ENCODE results near the gene ERCC4.
A peak's percentile ranks its signal among the peaks of the same experiment; 100 is the strongest.
"Not testable (repeated sequence)": the region's sequence is repeated elsewhere in the genome, so short reads cannot be mapped to it uniquely, and the experiment has no call there.

ERCC4 gene

GRCh38 chr16:13919683-13920509, at the start of gene ERCC4:
Gene ERCC4, plus strand, starts transcription at chr16:13920154. Its CDS starts 12 bp downstream, at chr16:13920166.
- no peaks in the 10 kb centered on the region for H3K9me3 Mint-ChIP-seq
- peaks cover 6% of the 10 kb centered on the region for H3K36me3 Mint-ChIP-seq (ENCODE audit: low read depth)

GRCh38 chr16:13873835-13874438, 46.0 kb upstream of the ERCC4 start:
- no peaks in the 10 kb centered on the region for H3K36me3 Mint-ChIP-seq (ENCODE audit: low read depth)
- no peaks in the 10 kb centered on the region for H3K9me3 Mint-ChIP-seq
- no peak overlapping the region for H3K27ac Mint-ChIP-seq
- H3K27me3 Mint-ChIP-seq (ENCODE audit: low read depth): no peaks in the 10 kb centered on the region
- H3K4me1 Mint-ChIP-seq (ENCODE audit: low read depth): no peaks in the 10 kb centered on the region
- H3K4me3 Mint-ChIP-seq: no peak overlapping the region

More at GRCh38 chr16:13919683-13920509, at the start of gene ERCC4:
- Mint-ChIP-seq H3K4me1 (ENCODE audit: low read depth) (peaks cover 22% of the 10 kb centered on the region), H3K27me3 (ENCODE audit: low read depth) (peaks cover 7% of the 10 kb centered on the region), H3K4me3 (peak within 1 kb of the TSS; percentile 94), H3K27ac (peak within 1 kb of the TSS; percentile 93)

- H3K36me3 Mint-ChIP-seq (ENCODE audit: low read depth): no peaks in the 10 kb centered on the region
- H3K4me3 Mint-ChIP-seq: no peak overlapping the region
Measured at GRCh38 chr16:13875614-13876284, 44.2 kb upstream of the ERCC4 start.

GRCh38 chr16:13883276-13883675, 36.7 kb upstream of the ERCC4 start:
- H3K4me1 Mint-ChIP-seq (ENCODE audit: low read depth): no peaks in the 10 kb centered on the region
- no peaks in the 10 kb centered on the region for H3K36me3 Mint-ChIP-seq (ENCODE audit: low read depth)
- H3K9me3 Mint-ChIP-seq: peaks cover 3% of the 10 kb centered on the region
- H3K27ac Mint-ChIP-seq: no peak overlapping the region
- no peaks in the 10 kb centered on the region for H3K27me3 Mint-ChIP-seq (ENCODE audit: low read depth)
- no peak overlapping the region for H3K4me3 Mint-ChIP-seq

More at GRCh38 chr16:13875614-13876284, 44.2 kb upstream of the ERCC4 start:
- no peaks in the 10 kb centered on the region for H3K4me1 Mint-ChIP-seq (ENCODE audit: low read depth)
- H3K27me3 Mint-ChIP-seq (ENCODE audit: low read depth): no peaks in the 10 kb centered on the region
- H3K9me3 Mint-ChIP-seq: no peaks in the 10 kb centered on the region
- no peak overlapping the region for H3K27ac Mint-ChIP-seq

- Mint-ChIP-seq H3K27ac (no peak overlapping the region), H3K4me1 (ENCODE audit: low read depth) (no peaks in the 10 kb centered on the region), H3K27me3 (ENCODE audit: low read depth) (no peaks in the 10 kb centered on the region), H3K4me3 (no peak overlapping the region), H3K9me3 (peaks cover 3% of the 10 kb centered on the region), H3K36me3 (ENCODE audit: low read depth) (no peaks in the 10 kb centered on the region)
Measured at GRCh38 chr16:13883881-13884280, 36.1 kb upstream of the ERCC4 start.

- no peaks in the 10 kb centered on the region for H3K27me3 Mint-ChIP-seq (ENCODE audit: low read depth)
Measured at GRCh38 chr16:13885700-13886099, 34.3 kb upstream of the ERCC4 start.

GRCh38 chr16:13886608-13887007, 33.3 kb upstream of the ERCC4 start:
- Mint-ChIP-seq H3K27ac (no peak overlapping the region), H3K4me1 (ENCODE audit: low read depth) (no peaks in the 10 kb centered on the region), H3K9me3 (peaks cover 3% of the 10 kb centered on the region), H3K4me3 (no peak overlapping the region), H3K27me3 (ENCODE audit: low read depth) (no peaks in the 10 kb centered on the region), H3K36me3 (ENCODE audit: low read depth) (no peaks in the 10 kb centered on the region)

More at GRCh38 chr16:13885700-13886099, 34.3 kb upstream of the ERCC4 start:
- no peaks in the 10 kb centered on the region for H3K4me1 Mint-ChIP-seq (ENCODE audit: low read depth)
- peaks cover 3% of the 10 kb centered on the region for H3K9me3 Mint-ChIP-seq
- H3K4me3 Mint-ChIP-seq: no peak overlapping the region
- no peak overlapping the region for H3K27ac Mint-ChIP-seq
- no peaks in the 10 kb centered on the region for H3K36me3 Mint-ChIP-seq (ENCODE audit: low read depth)

- not testable (repeated sequence) for H3K9me3 Mint-ChIP-seq; H3K36me3 Mint-ChIP-seq (ENCODE audit: low read depth); H3K27me3 Mint-ChIP-seq (ENCODE audit: low read depth); H3K4me1 Mint-ChIP-seq (ENCODE audit: low read depth); H3K4me3 Mint-ChIP-seq; H3K27ac Mint-ChIP-seq
Measured at GRCh38 chr16:13889323-13889722, 30.6 kb upstream of the ERCC4 start.

- Mint-ChIP-seq H3K4me3 (no peak overlapping the region), H3K4me1 (ENCODE audit: low read depth) (no peaks in the 10 kb centered on the region), H3K36me3 (ENCODE audit: low read depth) (no peaks in the 10 kb centered on the region), H3K27me3 (ENCODE audit: low read depth) (no peaks in the 10 kb centered on the region), H3K9me3 (no peaks in the 10 kb centered on the region), H3K27ac (no peak overlapping the region)
Measured at GRCh38 chr16:13892301-13892700, 27.7 kb upstream of the ERCC4 start.

- Mint-ChIP-seq H3K36me3 (ENCODE audit: low read depth) (no peaks in the 10 kb centered on the region), H3K27me3 (ENCODE audit: low read depth) (peaks cover 3% of the 10 kb centered on the region), H3K4me3 (no peak overlapping the region), H3K27ac (no peak overlapping the region), H3K9me3 (no peaks in the 10 kb centered on the region), H3K4me1 (ENCODE audit: low read depth) (no peaks in the 10 kb centered on the region)
Measured at GRCh38 chr16:13895516-13895915, 24.4 kb upstream of the ERCC4 start.

GRCh38 chr16:13896543-13897182, 23.3 kb upstream of the ERCC4 start:
- Mint-ChIP-seq H3K9me3 (no peaks in the 10 kb centered on the region), H3K4me3 (no peak overlapping the region), H3K36me3 (ENCODE audit: low read depth) (no peaks in the 10 kb centered on the region), H3K27ac (no peak overlapping the region), H3K27me3 (ENCODE audit: low read depth) (peaks cover 3% of the 10 kb centered on the region), H3K4me1 (ENCODE audit: low read depth) (no peaks in the 10 kb centered on the region)

- Mint-ChIP-seq H3K4me3 (no peak overlapping the region), H3K27me3 (ENCODE audit: low read depth) (peaks cover 8% of the 10 kb centered on the region), H3K4me1 (ENCODE audit: low read depth) (no peaks in the 10 kb centered on the region), H3K36me3 (ENCODE audit: low read depth) (no peaks in the 10 kb centered on the region), H3K27ac (no peak overlapping the region), H3K9me3 (no peaks in the 10 kb centered on the region)
Measured at GRCh38 chr16:13897806-13898205, 22.1 kb upstream of the ERCC4 start.

- no peak overlapping the region for H3K27ac Mint-ChIP-seq
- H3K4me1 Mint-ChIP-seq (ENCODE audit: low read depth): no peaks in the 10 kb centered on the region
- peaks cover 8% of the 10 kb centered on the region for H3K27me3 Mint-ChIP-seq (ENCODE audit: low read depth)
- H3K36me3 Mint-ChIP-seq (ENCODE audit: low read depth): no peaks in the 10 kb centered on the region
- no peak overlapping the region for H3K4me3 Mint-ChIP-seq
- H3K9me3 Mint-ChIP-seq: no peaks in the 10 kb centered on the region
Measured at GRCh38 chr16:13898233-13898632, 21.7 kb upstream of the ERCC4 start.

- H3K27ac Mint-ChIP-seq: no peak overlapping the region
- H3K9me3 Mint-ChIP-seq: no peaks in the 10 kb centered on the region
- H3K4me3 Mint-ChIP-seq: no peak overlapping the region
- peaks cover 8% of the 10 kb centered on the region for H3K27me3 Mint-ChIP-seq (ENCODE audit: low read depth)
- no peaks in the 10 kb centered on the region for H3K36me3 Mint-ChIP-seq (ENCODE audit: low read depth)
- no peaks in the 10 kb centered on the region for H3K4me1 Mint-ChIP-seq (ENCODE audit: low read depth)
Measured at GRCh38 chr16:13902052-13902451, 17.9 kb upstream of the ERCC4 start.
